Prostate gland (tissue), 2 donors: Measurements from ENCODE around the gene TSSK3.
A peak's percentile ranks its signal among the peaks of the same experiment; 100 is the strongest.

Experiments
- CTCF ChIP-seq, 4 experiments: fragments of 200-600 bp in 2 of 4; fragments of 450-650 bp in 2 of 4; sonication (generic) in 2 of 4; IDR thresholded peaks; 1 replicate in 3 of 4; 2 replicates in 1 of 4; pipeline ENCODE4 v1.5.1; 2016 to 2019; ENCODE audit warnings: antibody characterized with exemption in 4 of 4, mild to moderate bottlenecking in 2 of 4, moderate library complexity in 2 of 4
- POLR2A ChIP-seq: fragments of 450-650 bp; IDR thresholded peaks from one replicate; pipeline ENCODE4 v1.6.1; 2016; ENCODE audit warnings: antibody characterized with exemption, mild to moderate bottlenecking
- POLR2AphosphoS5 ChIP-seq: sonication (generic); formaldehyde crosslinking; IDR thresholded peaks from one replicate; pipeline ENCODE4 v1.6.1; 2017; ENCODE audit warnings: antibody characterized with exemption

DNA sequence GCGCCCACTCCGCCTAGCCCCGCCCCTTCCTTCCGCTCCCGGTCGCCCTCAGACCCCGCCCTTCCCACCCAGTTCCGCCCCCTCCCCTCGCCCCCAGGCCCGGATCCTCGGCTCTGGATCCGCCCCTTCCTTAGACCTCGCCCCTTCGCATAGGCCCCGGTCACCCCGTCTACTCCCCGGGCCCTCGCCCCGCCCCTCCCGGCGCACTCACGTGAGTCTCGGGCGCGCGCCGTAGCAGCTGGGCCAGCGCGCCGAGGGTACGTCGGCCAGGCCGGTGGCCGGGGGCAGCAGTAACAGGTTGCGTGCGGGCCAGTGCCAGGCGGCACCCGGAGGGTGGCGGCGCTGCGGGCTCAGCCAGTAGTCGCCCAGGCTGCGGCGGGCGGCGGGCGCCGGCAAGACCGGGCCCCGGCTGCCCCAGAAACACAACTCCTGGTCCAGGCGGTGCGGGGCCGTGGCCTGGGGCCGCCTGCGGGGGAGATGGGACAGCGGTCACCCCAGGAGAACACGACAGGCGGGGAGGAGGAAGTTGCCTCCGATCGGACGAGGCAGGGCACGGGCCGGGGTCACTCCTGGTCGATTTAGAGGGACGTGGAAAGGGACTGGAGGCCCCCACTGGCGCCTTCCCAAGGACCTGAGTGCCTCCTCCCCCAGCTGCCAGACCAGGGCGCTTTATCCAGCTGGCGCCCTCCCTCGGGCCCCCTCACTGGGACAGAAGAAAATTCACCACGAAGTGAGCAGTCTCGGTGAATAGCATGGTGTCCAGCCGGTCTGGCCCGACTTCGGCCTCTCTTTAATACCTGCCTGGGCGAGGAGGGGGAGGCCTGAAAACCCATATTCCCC lies 10.7 kb upstream of the TSSK3 start:
- TF ChIP-seq CTCF (IDR thresholded peaks at IDR 0.05) = peak in 2 of 4 experiments; percentile 22 to 38
- peak; percentile 91 for TF ChIP-seq POLR2AphosphoS5
- peak; percentile 91 for TF ChIP-seq POLR2A
